ENCODE results near the gene UBE2V1. TPM values are rescaled to one million over a fixed set of nuclear protein-coding genes. Genes with fewer than 3 reads are reported as not detected.

The UBE2V1 gene
- total and polyA plus RNA-seq, 7 donors, result 55.0 to 117 (median 80.4) TPM

DNA sequence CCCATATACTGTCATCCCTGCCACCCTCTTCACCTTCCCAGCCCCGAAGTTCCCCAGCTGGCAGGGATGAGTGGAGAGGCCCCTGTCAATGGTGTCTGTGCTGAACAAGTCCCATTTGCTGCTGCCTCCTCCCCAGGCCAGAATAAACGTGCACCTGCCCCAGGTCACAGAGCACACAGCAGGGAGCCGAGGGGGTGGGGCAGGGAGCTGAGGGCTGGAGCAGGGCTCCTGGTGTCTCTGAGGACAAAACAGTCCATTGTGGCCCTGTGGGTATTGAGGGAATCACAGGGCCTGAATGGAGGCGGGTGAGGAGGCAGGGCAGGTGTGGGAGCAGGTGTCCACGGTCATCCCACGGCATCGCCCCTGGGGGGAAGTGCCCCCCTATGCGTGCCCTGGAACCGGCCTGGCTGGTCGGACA is 74.4 kb downstream of the UBE2V1 start:
- no peak overlapping the region for H3K27ac ChIP-seq
- WGBS, 2 donors, result 15 to 57% methylated on average over 10 of the region's 10 CpGs
- intact Hi-C loops (cut with DNase I), result no loop called here
- peaks cover 0 to 20% (median 16%) of the 10 kb centered on the region in 4 donors for H3K4me1 ChIP-seq
- DNase-seq, result no peak
- H3K9me3 ChIP-seq, result no peaks in the 10 kb centered on the region
- H3K27me3 ChIP-seq, result no peaks in the 10 kb centered on the region
- TF ChIP-seq, protein P1, sequence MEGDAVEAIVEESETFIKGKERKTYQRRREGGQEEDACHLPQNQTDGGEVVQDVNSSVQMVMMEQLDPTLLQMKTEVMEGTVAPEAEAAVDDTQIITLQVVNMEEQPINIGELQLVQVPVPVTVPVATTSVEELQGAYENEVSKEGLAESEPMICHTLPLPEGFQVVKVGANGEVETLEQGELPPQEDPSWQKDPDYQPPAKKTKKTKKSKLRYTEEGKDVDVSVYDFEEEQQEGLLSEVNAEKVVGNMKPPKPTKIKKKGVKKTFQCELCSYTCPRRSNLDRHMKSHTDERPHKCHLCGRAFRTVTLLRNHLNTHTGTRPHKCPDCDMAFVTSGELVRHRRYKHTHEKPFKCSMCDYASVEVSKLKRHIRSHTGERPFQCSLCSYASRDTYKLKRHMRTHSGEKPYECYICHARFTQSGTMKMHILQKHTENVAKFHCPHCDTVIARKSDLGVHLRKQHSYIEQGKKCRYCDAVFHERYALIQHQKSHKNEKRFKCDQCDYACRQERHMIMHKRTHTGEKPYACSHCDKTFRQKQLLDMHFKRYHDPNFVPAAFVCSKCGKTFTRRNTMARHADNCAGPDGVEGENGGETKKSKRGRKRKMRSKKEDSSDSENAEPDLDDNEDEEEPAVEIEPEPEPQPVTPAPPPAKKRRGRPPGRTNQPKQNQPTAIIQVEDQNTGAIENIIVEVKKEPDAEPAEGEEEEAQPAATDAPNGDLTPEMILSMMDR (IDR thresholded peaks at IDR 0.05), result no peak
- TF ChIP-seq EP300 (IDR thresholded peaks at IDR 0.05) (no peak), POLR2AphosphoS5 (IDR thresholded peaks at IDR 0.05) (no peak), POLR2A (IDR thresholded peaks at IDR 0.05) (no peak)
- H3K4me3 ChIP-seq, result no peak overlapping the region
- no peaks in the 10 kb centered on the region for H3K36me3 ChIP-seq

DNA sequence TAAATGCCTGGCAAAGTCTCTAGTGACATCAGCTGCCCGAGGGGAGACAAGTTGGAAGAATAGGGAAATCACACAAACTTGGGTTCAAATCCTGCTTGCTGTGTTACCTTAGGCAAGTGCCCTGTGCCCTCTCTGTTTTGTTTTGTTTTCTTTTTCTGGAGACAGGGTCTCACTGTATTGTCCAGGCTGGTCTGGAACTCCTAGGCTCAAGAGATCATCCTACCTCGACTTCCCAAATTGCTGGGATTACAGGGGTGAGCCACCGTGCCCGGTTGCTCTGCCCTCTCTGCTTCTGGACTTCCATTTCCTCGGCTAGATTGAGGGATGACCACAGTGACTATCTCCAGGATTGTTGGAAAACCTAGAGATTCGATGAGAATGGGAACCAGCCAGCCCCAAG is 74.8 kb downstream of the UBE2V1 start:
- Histone ChIP-seq H3K27me3 (no peaks in the 10 kb centered on the region), H3K36me3 (no peaks in the 10 kb centered on the region), H3K9me3 (no peaks in the 10 kb centered on the region), H3K4me3 (no peak overlapping the region), H3K27ac (no peak overlapping the region), H3K4me1 (peaks cover 0 to 24% (median 20%) of the 10 kb centered on the region in 4 donors)
- TF ChIP-seq, protein P1 (IDR thresholded peaks at IDR 0.05), result no peak
- TF ChIP-seq POLR2A (IDR thresholded peaks at IDR 0.05) (no peak), POLR2AphosphoS5 (IDR thresholded peaks at IDR 0.05) (no peak), EP300 (IDR thresholded peaks at IDR 0.05) (no peak)
- WGBS, 2 donors, result 50 to 61% methylated on average over 6 of the region's 6 CpGs
- DNase-seq, result no peak
- intact Hi-C loops (cut with DNase I), result no loop called here

DNA sequence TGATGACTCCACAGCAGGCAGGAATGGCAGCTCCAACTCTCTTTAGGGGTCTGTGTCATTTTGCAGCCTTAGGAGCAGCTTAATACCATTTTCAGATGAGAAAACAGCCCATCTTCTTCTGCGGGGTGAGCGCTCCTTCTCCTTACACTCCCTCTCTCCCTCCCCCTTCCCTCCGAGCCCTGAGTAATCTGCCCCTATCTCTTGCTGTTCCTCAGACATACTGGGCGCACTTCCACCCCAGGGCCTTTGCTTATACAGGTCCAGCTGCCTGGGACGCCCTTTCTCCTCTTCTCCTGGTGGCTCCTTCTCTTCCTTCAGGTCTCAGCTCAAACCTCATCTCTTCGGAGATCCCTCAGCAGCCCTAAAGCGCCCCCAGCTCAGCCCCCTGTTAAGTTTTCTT is 75.4 kb downstream of the UBE2V1 start:
- Histone ChIP-seq H3K4me1 (peaks cover 0 to 30% (median 24%) of the 10 kb centered on the region in 4 donors), H3K9me3 (no peaks in the 10 kb centered on the region), H3K4me3 (no peak overlapping the region), H3K36me3 (no peaks in the 10 kb centered on the region), H3K27ac (no peak overlapping the region), H3K27me3 (no peaks in the 10 kb centered on the region)
- TF ChIP-seq, protein P1 (IDR thresholded peaks at IDR 0.05), result no peak
- TF ChIP-seq EP300 (IDR thresholded peaks at IDR 0.05) (no peak), POLR2A (IDR thresholded peaks at IDR 0.05) (no peak), POLR2AphosphoS5 (IDR thresholded peaks at IDR 0.05) (no peak)
- intact Hi-C loops (cut with DNase I), result no loop called here
- no peak for DNase-seq
- 91 to 92% methylated on average over 7 of the region's 7 CpGs for WGBS, 2 donors

DNA sequence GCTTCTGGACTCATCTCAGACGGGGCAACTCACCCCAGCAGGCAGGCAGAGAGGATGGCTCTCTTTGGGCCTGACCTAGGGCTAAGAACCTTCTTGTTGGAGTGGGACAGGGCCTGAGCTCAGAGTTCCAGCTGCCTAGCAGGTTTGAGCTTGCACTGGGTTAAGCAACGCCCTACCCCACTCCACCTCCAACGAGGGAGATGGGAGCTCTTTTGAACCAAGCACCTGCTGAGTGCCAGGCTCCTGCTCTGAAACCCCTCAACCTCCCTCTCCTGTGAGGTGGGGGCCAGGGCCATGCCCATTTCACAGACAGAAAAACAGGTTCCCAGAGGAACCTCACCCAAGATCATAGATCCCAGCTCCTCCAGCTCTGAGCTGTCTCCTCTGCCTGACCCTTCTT is 75.8 kb downstream of the UBE2V1 start:
- H3K27me3 ChIP-seq, result no peaks in the 10 kb centered on the region

More for the DNA sequence above, 75.8 kb downstream of the UBE2V1 start:
- no peaks in the 10 kb centered on the region for H3K9me3 ChIP-seq
- H3K36me3 ChIP-seq, result no peaks in the 10 kb centered on the region
- peaks cover 0 to 33% (median 24%) of the 10 kb centered on the region in 4 donors for H3K4me1 ChIP-seq
- 67 to 84% methylated on average over 3 of the region's 3 CpGs for WGBS, 2 donors
- TF ChIP-seq POLR2AphosphoS5 (IDR thresholded peaks at IDR 0.05) (no peak), POLR2A (IDR thresholded peaks at IDR 0.05) (no peak), EP300 (IDR thresholded peaks at IDR 0.05) (no peak)
- TF ChIP-seq, protein P1 (IDR thresholded peaks at IDR 0.05), result no peak
- no peak overlapping the region for H3K4me3 ChIP-seq
- no peak overlapping the region for H3K27ac ChIP-seq
- DNase-seq, result no peak
- intact Hi-C loops (cut with DNase I), result no loop called here
